HG03196 (cell line): ENCODE results near the gene SUPT6H.

Source experiments
- ATAC-seq: cut with Tn5 transposase; IDR thresholded peaks from one replicate; pipeline ENCODE4 v1.9.1; 2021; ENCODE audit not compliant: unreplicated experiment

The SUPT6H gene

GRCh38 chr17:28661635-28662526 lies at the start of gene SUPT6H, which contains the start of gene SDF2:
Gene SUPT6H, plus strand, starts transcription at chr17:28662205. Its CDS starts 11,197 bp downstream, at chr17:28673402.
Gene SDF2, minus strand, starts transcription at chr17:28661906. Its CDS starts 30 bp downstream, at chr17:28661876.
- ATAC-seq, result peak; percentile 86

GRCh38 chr17:28612531-28612930 lies 49.5 kb upstream of the SUPT6H start:
- no peak for ATAC-seq

- ATAC-seq, result no peak
These were observed 48.8 kb upstream of the SUPT6H start for GRCh38 chr17:28612936-28613872.

- ATAC-seq, result no peak
These were observed 48.0 kb upstream of the SUPT6H start, which contains the start of gene RSKR for GRCh38 chr17:28613931-28614381. Gene RSKR, minus strand, starts transcription at chr17:28614185. Its CDS starts 24 bp downstream, at chr17:28614161.

- no peak for ATAC-seq
These were observed 46.6 kb upstream of the SUPT6H start for GRCh38 chr17:28615260-28615940.

- ATAC-seq, result no peak
These were observed 45.7 kb upstream of the SUPT6H start for GRCh38 chr17:28616281-28616680.

GRCh38 chr17:28618464-28618863 lies 43.5 kb upstream of the SUPT6H start:
- ATAC-seq, result no peak

- no peak for ATAC-seq
These were observed 42.0 kb upstream of the SUPT6H start for GRCh38 chr17:28620010-28620409.

GRCh38 chr17:28622186-28622585 lies 39.8 kb upstream of the SUPT6H start:
- ATAC-seq, result no peak

- ATAC-seq, result no peak
These were observed 38.3 kb upstream of the SUPT6H start for GRCh38 chr17:28623696-28624095.

- ATAC-seq, result no peak
These were observed 37.9 kb upstream of the SUPT6H start for GRCh38 chr17:28624148-28624547.

- ATAC-seq, result no peak
These were observed 35.2 kb upstream of the SUPT6H start for GRCh38 chr17:28626818-28627217.

GRCh38 chr17:28634206-28634865 lies 27.7 kb upstream of the SUPT6H start:
- no peak for ATAC-seq

GRCh38 chr17:28635506-28635905 lies 26.5 kb upstream of the SUPT6H start:
- no peak for ATAC-seq

- ATAC-seq, result no peak
These were observed 20.4 kb upstream of the SUPT6H start for GRCh38 chr17:28641579-28641978.

- ATAC-seq, result no peak
These were observed 17.8 kb upstream of the SUPT6H start for GRCh38 chr17:28643983-28644786.

GRCh38 chr17:28644787-28645575 lies 17.0 kb upstream of the SUPT6H start, which contains the start of gene BLTP2:
Gene BLTP2, minus strand, starts transcription at chr17:28645158. Its CDS starts 102 bp downstream, at chr17:28645056.
- peak; percentile 89 for ATAC-seq

- ATAC-seq, result no peak
These were observed 16.4 kb upstream of the SUPT6H start for GRCh38 chr17:28645576-28645939.
